Measurements from ENCODE around the gene NAV2. TPM values are rescaled to one million over a fixed set of nuclear protein-coding genes. Genes with fewer than 3 reads are reported as not detected.
A peak's percentile ranks its signal among the peaks of the same experiment; 100 is the strongest.

Gene NAV2
- total RNA-seq, 1 experiment from 2014 or later, result 46.3 TPM

DNA sequence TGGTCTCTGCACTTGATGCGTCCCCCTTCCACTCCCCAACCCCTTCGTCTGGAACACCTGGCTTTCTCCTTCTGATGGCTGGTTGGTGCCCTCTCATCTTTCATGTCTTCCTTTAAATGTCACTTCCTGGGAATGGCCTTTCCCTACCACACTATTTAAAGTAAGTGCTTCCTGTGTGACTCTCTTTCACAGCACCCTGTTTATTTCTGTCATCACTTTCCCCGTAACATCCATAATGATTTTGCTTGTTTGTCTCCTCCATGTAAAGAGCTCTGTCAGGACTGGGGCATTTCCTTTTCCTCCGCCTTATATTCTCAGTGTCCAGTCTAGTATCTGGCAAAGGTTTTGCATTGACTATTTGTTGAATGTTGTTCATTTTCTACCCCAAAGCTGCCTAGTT, 304.7 kb downstream of the NAV2 start:
- Histone ChIP-seq H4K5ac (ENCODE audit: insufficient read length, low read depth, low read length) (no peak overlapping the region), H2AFZ (ENCODE audit: low read length) (no peak overlapping the region), H3K56ac (ENCODE audit: insufficient read length, low read depth, low read length) (no peak overlapping the region), H3K27me3 (ENCODE audit: insufficient read depth, low read length) (no peaks in the 10 kb centered on the region), H3K18ac (ENCODE audit: insufficient read length, low read depth, low read length) (no peak overlapping the region), H2AK5ac (ENCODE audit: insufficient read length, low read length) (no peak overlapping the region), H3K9me3 (ENCODE audit: control insufficient read depth, low read depth, low read length) (no peaks in the 10 kb centered on the region), H2BK5ac (ENCODE audit: insufficient read length, low read length) (no peak overlapping the region), H3K9ac (ENCODE audit: extremely low read depth, insufficient read length, low read length) (no peak overlapping the region), H3K23me2 (ENCODE audit: insufficient read length, low read depth, low read length, poor library complexity, severe bottlenecking) (no peaks in the 10 kb centered on the region), H3K4me2 (ENCODE audit: insufficient read depth, insufficient read length, low read length) (no peak overlapping the region), H3T11ph (ENCODE audit: low read length) (no peak overlapping the region), H4K20me1 (ENCODE audit: control insufficient read depth, insufficient read depth, insufficient read length) (no peaks in the 10 kb centered on the region), H3K79me1 (ENCODE audit: insufficient read depth, low read depth, low read length, poor library complexity, severe bottlenecking) (peaks cover 3% of the 10 kb centered on the region), H4K91ac (ENCODE audit: insufficient read length, low read depth, low read length) (no peak overlapping the region), H2BK20ac (ENCODE audit: low read depth, low read length, poor library complexity, severe bottlenecking) (no peak overlapping the region), H2BK120ac (ENCODE audit: low read depth, low read length, poor library complexity, severe bottlenecking) (no peak overlapping the region), H3K14ac (ENCODE audit: insufficient read depth, low read length) (no peak overlapping the region), H3K4me1 (ENCODE audit: insufficient read depth, low read length) (peaks cover 21% of the 10 kb centered on the region), H2BK15ac (ENCODE audit: low read depth, low read length) (no peak overlapping the region), H3K79me2 (ENCODE audit: insufficient read depth, low read length) (0 out of 2 replicates have a peak, but pooled peaks cover 1% of the 10 kb centered on the region), H3K23ac (ENCODE audit: insufficient read length, low read depth, low read length) (no peak overlapping the region), H3K27ac (ENCODE audit: insufficient read length, low read depth, low read length) (no peak overlapping the region), H3K4ac (ENCODE audit: low read depth, low read length) (no peak overlapping the region), H2BK12ac (ENCODE audit: insufficient read length, low read depth, low read length) (peak overlapping the region; percentile 17), H4K8ac (replicated peaks; ENCODE audit: insufficient read length, low read depth, low read length) (no peak overlapping the region)
- peak overlapping the region in 2 of 3 experiments; percentile 1 to 37; a peak in 1 of 7 replicates for H3K27ac Mint-ChIP-seq
- H3K27me3 Mint-ChIP-seq (ENCODE audit: low read depth), result no peaks in the 10 kb centered on the region; the same call in 1 of the 2 replicates
- H3K36me3 Mint-ChIP-seq (ENCODE audit: insufficient read depth in 1 of 3, low read depth in 3 of 3), result no peaks in the 10 kb centered on the region; a peak in 1 of 7 replicates
- no peak overlapping the region for H3K4me3 Mint-ChIP-seq
- WGBS (ENCODE audit: extremely low coverage, insufficient read length, low lambda C conversion rate), result no CpG with 5 or more reads among the region's 4 CpGs
- no peaks in the 10 kb centered on the region for H3K9me3 Mint-ChIP-seq
- peaks cover 29 to 34% of the 10 kb centered on the region in 2 experiments for H3K4me1 Mint-ChIP-seq
- TF ChIP-seq, protein P1, sequence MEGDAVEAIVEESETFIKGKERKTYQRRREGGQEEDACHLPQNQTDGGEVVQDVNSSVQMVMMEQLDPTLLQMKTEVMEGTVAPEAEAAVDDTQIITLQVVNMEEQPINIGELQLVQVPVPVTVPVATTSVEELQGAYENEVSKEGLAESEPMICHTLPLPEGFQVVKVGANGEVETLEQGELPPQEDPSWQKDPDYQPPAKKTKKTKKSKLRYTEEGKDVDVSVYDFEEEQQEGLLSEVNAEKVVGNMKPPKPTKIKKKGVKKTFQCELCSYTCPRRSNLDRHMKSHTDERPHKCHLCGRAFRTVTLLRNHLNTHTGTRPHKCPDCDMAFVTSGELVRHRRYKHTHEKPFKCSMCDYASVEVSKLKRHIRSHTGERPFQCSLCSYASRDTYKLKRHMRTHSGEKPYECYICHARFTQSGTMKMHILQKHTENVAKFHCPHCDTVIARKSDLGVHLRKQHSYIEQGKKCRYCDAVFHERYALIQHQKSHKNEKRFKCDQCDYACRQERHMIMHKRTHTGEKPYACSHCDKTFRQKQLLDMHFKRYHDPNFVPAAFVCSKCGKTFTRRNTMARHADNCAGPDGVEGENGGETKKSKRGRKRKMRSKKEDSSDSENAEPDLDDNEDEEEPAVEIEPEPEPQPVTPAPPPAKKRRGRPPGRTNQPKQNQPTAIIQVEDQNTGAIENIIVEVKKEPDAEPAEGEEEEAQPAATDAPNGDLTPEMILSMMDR (conservative IDR thresholded peaks at IDR 0.05), result no peak
- no peak for DNase-seq
